Skeletal muscle tissue (tissue), 5 donors: ENCODE data around the gene CHD9. TPM values are rescaled to one million over a fixed set of nuclear protein-coding genes. Genes with fewer than 3 reads are reported as not detected.

Experiments used
- H3K27ac ChIP-seq: one replicate; pipeline ENCODE4 v1.7.0; 2013; ENCODE audit warnings: mild to moderate bottlenecking, low read depth, low read length, inconsistent platforms
- H3K27me3 ChIP-seq, 3 donors: one replicate each; pipeline ENCODE4 v1.7.0; 2013; ENCODE audit warnings: low read length in 3 of 3; ENCODE audit not compliant: control insufficient read depth in 3 of 3, insufficient read depth in 3 of 3
- H3K36me3 ChIP-seq, 3 donors: one replicate each; pipeline ENCODE4 v1.7.0; 2013; ENCODE audit warnings: low read length in 3 of 3; ENCODE audit not compliant: control insufficient read depth in 3 of 3, insufficient read depth in 3 of 3
- H3K4me1 ChIP-seq, 3 donors: one replicate each; pipeline ENCODE4 v1.7.0; 2013; ENCODE audit warnings: low read length in 3 of 3, mild to moderate bottlenecking in 3 of 3; ENCODE audit not compliant: control insufficient read depth in 3 of 3, insufficient read depth in 3 of 3
- H3K4me3 ChIP-seq, 3 donors: one replicate each; pipeline ENCODE4 v1.7.0; 2013; ENCODE audit warnings: low read length in 3 of 3
- H3K9ac ChIP-seq, 3 donors: one replicate each; pipeline ENCODE4 v1.7.0; 2013; ENCODE audit warnings: low read length in 3 of 3, mild to moderate bottlenecking in 3 of 3, moderate library complexity in 2 of 3, low read depth in 1 of 3
- H3K9me3 ChIP-seq, 3 donors: one replicate each; pipeline ENCODE4 v1.7.0; 2013; ENCODE audit warnings: low read length in 3 of 3; ENCODE audit not compliant: control insufficient read depth in 3 of 3
- small RNA-seq: library from RNA; depleted of rRNA; stranded (forward); fragments of <200 nt; gene quantifications from one replicate; pipeline ENCODE3, GENCODE V24; 2014
- total RNA-seq: library from RNA; depleted of rRNA; stranded (reverse); fragments of >200 nt; gene quantifications from one replicate; pipeline ENCODE4 v1.2.3, GENCODE V29; 2014
- donor health status: Osteomylitis.

The CHD9 gene
- total RNA-seq, 1 donor from 2014 or later = 69.4 TPM

GRCh38 chr16:53370827-53371226 lies 316.0 kb downstream of the CHD9 start:
- Histone ChIP-seq H3K9me3 (peaks cover 0 to 2% (median 0%) of the 10 kb centered on the region in 3 donors), H3K36me3 (no peaks in the 10 kb centered on the region), H3K4me1 (peaks cover 6 to 8% (median 7%) of the 10 kb centered on the region in 3 donors), H3K27ac (no peak overlapping the region), H3K27me3 (peaks cover 20 to 32% (median 21%) of the 10 kb centered on the region in 3 donors), H3K4me3 (no peak overlapping the region), H3K9ac (no peak overlapping the region)

- Histone ChIP-seq H3K4me3 (peak overlapping the region; percentile 48 to 61 (median 59)), H3K9me3 (peaks cover 0 to 2% (median 0%) of the 10 kb centered on the region in 3 donors), H3K9ac (no peak overlapping the region), H3K27ac (no peak overlapping the region), H3K27me3 (peaks cover 20 to 32% (median 21%) of the 10 kb centered on the region in 3 donors), H3K4me1 (peaks cover 6 to 8% (median 7%) of the 10 kb centered on the region in 3 donors), H3K36me3 (no peaks in the 10 kb centered on the region)
These were observed 318.4 kb downstream of the CHD9 start for GRCh38 chr16:53372992-53373871.

- Histone ChIP-seq H3K27ac (no peak overlapping the region), H3K36me3 (no peaks in the 10 kb centered on the region), H3K4me3 (no peak overlapping the region), H3K4me1 (peaks cover 6 to 8% (median 7%) of the 10 kb centered on the region in 3 donors), H3K9me3 (peaks cover 0 to 2% (median 0%) of the 10 kb centered on the region in 3 donors), H3K27me3 (peaks cover 21 to 28% (median 21%) of the 10 kb centered on the region in 3 donors), H3K9ac (no peak overlapping the region)
These were observed 320.0 kb downstream of the CHD9 start for GRCh38 chr16:53374800-53375199.

- H3K9me3 ChIP-seq = peaks cover 0 to 2% (median 0%) of the 10 kb centered on the region in 3 donors
These were observed 323.3 kb downstream of the CHD9 start for GRCh38 chr16:53378138-53378537.

More at GRCh38 chr16:53378138-53378537, 323.3 kb downstream of the CHD9 start:
- H3K27ac ChIP-seq = no peak overlapping the region
- no peak overlapping the region for H3K9ac ChIP-seq
- no peak overlapping the region for H3K4me3 ChIP-seq
- H3K4me1 ChIP-seq = peaks cover 3 to 6% (median 5%) of the 10 kb centered on the region in 3 donors
- H3K36me3 ChIP-seq = no peaks in the 10 kb centered on the region
- peaks cover 13 to 14% (median 14%) of the 10 kb centered on the region in 3 donors for H3K27me3 ChIP-seq

Small RNA genes lying within 50 kb of the gene (small RNA-seq; reads per million reads assigned to genes)
- gene RF01210 (not detected), gene RNA5SP427 (not detected)

Other genes with a start within 250 kb of the CHD9 start
- gene CHD9NB, start 2.1 kb upstream of the CHD9 start, total RNA-seq = 0.52 TPM